ENCODE results near the gene ATXN1.

The ATXN1 gene

DNA sequence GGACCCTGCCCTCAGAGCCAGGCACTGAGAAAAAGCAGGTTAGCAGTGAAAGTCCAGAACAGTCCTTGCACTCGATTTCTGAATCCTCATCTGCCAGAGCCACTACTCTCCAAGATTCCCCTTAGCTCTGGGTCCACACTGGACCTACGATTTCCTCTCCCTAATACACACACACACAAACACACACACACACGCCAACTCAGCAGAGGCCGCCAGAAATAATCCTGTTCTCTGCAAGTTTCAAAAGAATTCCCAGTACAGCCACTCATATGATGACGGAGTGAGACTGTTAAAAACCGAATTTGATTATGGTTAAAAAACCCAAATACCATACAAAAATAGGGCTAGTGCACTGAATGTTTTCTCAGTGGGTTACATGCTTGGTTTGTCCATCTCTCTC lies 432.0 kb downstream of the ATXN1 start:
- H3K27ac ChIP-seq = no peak overlapping the region
- TF ChIP-seq, protein P1, sequence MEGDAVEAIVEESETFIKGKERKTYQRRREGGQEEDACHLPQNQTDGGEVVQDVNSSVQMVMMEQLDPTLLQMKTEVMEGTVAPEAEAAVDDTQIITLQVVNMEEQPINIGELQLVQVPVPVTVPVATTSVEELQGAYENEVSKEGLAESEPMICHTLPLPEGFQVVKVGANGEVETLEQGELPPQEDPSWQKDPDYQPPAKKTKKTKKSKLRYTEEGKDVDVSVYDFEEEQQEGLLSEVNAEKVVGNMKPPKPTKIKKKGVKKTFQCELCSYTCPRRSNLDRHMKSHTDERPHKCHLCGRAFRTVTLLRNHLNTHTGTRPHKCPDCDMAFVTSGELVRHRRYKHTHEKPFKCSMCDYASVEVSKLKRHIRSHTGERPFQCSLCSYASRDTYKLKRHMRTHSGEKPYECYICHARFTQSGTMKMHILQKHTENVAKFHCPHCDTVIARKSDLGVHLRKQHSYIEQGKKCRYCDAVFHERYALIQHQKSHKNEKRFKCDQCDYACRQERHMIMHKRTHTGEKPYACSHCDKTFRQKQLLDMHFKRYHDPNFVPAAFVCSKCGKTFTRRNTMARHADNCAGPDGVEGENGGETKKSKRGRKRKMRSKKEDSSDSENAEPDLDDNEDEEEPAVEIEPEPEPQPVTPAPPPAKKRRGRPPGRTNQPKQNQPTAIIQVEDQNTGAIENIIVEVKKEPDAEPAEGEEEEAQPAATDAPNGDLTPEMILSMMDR (IDR thresholded peaks at IDR 0.05) = no peak
- peaks cover 20 to 29% (median 20%) of the 10 kb centered on the region in 3 donors for H3K36me3 ChIP-seq
- peaks cover 4 to 31% (median 20%) of the 10 kb centered on the region in 4 donors for H3K4me1 ChIP-seq
- no peak overlapping the region for H3K4me3 ChIP-seq
- no peak for DNase-seq
- no peaks in the 10 kb centered on the region for H3K27me3 ChIP-seq
- intact Hi-C loops (cut with DNase I; ENCODE audit: low total_unique reads) = loop anchor here (10.0 kb wide), 1 partner anchor 766 kb away; no protein-coding TSS in a partner anchor
- no peaks in the 10 kb centered on the region for H3K9me3 ChIP-seq

DNA sequence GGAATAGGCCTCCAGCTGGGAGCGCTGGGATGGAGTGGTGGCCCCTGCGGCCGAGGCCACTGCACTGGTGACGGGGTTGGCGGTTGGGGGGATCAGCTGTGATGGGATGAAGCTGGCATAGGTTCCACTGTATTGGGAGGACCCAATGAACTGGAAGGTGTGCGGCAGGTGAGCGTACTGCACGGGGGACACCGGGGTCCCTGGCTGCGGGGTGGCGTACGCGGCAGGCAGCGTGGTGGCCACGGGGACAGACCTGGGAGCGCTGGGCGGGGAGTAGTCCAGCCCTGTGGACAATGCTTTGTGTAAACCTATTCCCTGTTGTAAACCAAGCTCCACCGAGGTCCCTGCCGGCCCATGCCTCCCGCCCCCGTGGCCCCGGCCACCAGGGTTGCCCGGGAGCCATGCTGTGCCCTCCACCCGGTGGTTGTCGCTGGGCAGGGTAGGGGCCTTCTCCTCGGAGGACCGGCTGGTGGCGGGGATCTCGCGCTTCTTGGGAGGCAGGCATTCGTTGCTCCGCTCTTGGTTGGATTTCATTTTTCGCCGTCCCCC lies 433.4 kb downstream of the ATXN1 start:
- intact Hi-C loops (cut with DNase I; ENCODE audit: low total_unique reads) = loop anchor here (10.0 kb wide), 1 partner anchor 767 kb away; no protein-coding TSS in a partner anchor
- H3K27me3 ChIP-seq = no peaks in the 10 kb centered on the region
- DNase-seq = no peak
- H3K4me3 ChIP-seq = no peak overlapping the region
- peaks cover 3 to 31% (median 14%) of the 10 kb centered on the region in 4 donors for H3K4me1 ChIP-seq
- H3K36me3 ChIP-seq = peaks cover 20 to 29% (median 20%) of the 10 kb centered on the region in 3 donors
- H3K9me3 ChIP-seq = no peaks in the 10 kb centered on the region
- TF ChIP-seq, protein P1 (IDR thresholded peaks at IDR 0.05) = no peak
- H3K27ac ChIP-seq = no peak overlapping the region

DNA sequence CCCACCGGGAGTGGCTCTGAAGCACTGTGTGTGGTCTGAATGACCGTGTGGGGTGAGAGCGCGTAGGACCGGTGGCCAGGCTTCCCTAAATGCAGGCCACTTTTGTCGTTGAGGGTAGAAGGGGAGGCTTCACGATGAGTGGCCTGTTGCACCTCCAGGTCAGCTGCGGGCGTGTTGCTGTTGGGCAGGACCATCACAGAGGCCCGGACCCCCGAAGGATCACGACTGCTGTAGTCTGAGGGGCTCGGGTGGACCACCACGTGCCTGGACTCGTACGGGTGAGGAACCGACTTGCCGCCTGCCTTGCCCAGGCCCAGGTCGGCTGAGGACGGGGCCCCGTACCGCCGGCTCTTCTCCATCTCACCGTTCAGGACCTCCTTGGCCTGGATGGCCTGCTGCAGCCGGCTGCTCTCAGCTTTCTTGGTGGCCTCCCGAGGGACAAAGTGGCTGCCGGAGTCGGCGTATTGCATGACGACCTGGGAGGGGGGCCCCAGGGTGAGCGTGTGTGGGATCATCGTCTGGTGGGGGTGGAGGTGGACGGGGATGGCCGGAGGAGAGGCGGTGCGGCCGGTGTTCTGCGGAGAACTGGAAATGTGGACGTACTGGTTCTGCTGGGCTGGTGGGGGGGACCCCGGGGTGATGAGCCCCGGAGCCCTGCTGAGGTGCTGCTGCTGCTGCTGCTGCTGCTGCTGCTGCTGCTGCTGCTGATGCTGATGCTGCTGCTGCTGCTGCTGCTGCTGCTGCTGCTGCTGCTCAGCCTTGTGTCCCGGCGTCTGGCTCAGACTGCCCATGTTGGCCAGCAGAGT lies 434.1 kb downstream of the ATXN1 start:
- intact Hi-C loops (cut with DNase I; ENCODE audit: low total_unique reads) = loop anchor here (10.0 kb wide), 1 partner anchor 768 kb away; no protein-coding TSS in a partner anchor
- DNase-seq = no peak
- Histone ChIP-seq H3K36me3 (peaks cover 20 to 29% (median 20%) of the 10 kb centered on the region in 3 donors), H3K4me3 (no peak overlapping the region), H3K4me1 (peaks cover 0 to 31% (median 16%) of the 10 kb centered on the region in 4 donors), H3K27me3 (no peaks in the 10 kb centered on the region), H3K9me3 (no peaks in the 10 kb centered on the region), H3K27ac (no peak overlapping the region)
- TF ChIP-seq, protein P1 (IDR thresholded peaks at IDR 0.05) = no peak

DNA sequence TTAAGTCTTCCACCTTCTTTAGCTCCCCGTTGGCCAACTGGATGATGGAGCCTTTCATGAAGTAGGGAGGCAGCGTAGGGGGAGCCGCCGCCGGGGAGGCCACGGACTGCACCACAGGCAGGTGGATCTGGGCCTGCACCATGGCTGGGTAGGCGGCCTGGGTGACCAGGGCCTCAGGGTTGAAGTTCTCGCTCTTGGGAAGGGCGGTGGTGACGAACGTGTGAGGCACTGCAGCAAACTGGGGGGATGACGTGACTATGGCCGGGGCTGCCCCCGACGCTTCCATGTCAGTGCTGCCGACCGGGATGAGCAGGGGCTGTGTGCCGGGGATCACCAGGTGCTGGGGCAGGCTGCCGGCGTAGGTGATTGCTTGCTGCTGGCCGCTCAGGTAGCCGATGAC lies 434.7 kb downstream of the ATXN1 start:
- H3K36me3 ChIP-seq = peaks cover 20 to 29% (median 20%) of the 10 kb centered on the region in 3 donors
- H3K4me3 ChIP-seq = no peak overlapping the region
- TF ChIP-seq, protein P1 (IDR thresholded peaks at IDR 0.05) = no peak
- peaks cover 0 to 31% (median 15%) of the 10 kb centered on the region in 4 donors for H3K4me1 ChIP-seq
- no peak for DNase-seq
- no peak overlapping the region for H3K27ac ChIP-seq
- intact Hi-C loops (cut with DNase I; ENCODE audit: low total_unique reads) = loop anchor here (10.0 kb wide), 1 partner anchor 768 kb away; no protein-coding TSS in a partner anchor
- no peaks in the 10 kb centered on the region for H3K9me3 ChIP-seq
- H3K27me3 ChIP-seq = no peaks in the 10 kb centered on the region

DNA sequence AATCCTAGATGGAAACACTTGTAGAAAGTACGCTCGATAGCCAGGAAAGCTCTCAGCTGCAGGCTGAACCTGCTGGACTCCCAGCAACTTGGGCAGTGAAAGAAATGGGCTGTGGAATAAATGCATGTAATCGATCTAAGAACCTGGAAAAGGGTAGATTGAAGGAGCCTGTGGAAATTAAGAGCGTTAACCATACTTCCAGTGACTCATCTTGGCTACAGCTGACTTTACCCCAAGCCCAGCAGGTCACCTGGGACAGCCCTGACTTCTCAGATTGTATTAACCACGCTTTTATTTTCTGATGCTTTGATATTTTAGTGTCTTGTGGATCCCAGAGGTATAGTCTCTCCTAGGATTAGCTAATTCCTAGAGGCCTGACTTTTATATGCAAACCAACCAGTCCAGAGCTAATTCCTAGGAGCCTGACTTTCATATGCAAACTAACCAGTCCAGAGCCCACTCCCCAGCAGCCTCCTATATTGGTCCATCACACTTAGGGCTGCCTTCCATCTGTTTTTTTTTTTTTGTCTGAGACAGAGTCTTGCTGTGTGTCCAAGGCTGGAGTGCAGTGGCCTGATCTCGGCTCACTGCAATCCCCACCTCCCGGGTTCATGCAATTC lies 436.5 kb downstream of the ATXN1 start:
- Histone ChIP-seq H3K4me3 (no peak overlapping the region), H3K27ac (no peak overlapping the region), H3K4me1 (peaks cover 0 to 42% (median 30%) of the 10 kb centered on the region in 4 donors), H3K9me3 (no peaks in the 10 kb centered on the region), H3K27me3 (no peaks in the 10 kb centered on the region), H3K36me3 (peaks cover 20 to 29% (median 20%) of the 10 kb centered on the region in 3 donors)
- intact Hi-C loops (cut with DNase I; ENCODE audit: low total_unique reads) = loop anchor here (5.0 to 10.0 kb wide), 2 partner anchors 87 to 770 kb away; partner anchors contain the start of gene GMPR
- TF ChIP-seq, protein P1 (IDR thresholded peaks at IDR 0.05) = no peak
- DNase-seq = no peak

All from tibial artery (tissue), 4 donors.